ENCODE results near the gene GALNT12.

The GALNT12 gene

DNA sequence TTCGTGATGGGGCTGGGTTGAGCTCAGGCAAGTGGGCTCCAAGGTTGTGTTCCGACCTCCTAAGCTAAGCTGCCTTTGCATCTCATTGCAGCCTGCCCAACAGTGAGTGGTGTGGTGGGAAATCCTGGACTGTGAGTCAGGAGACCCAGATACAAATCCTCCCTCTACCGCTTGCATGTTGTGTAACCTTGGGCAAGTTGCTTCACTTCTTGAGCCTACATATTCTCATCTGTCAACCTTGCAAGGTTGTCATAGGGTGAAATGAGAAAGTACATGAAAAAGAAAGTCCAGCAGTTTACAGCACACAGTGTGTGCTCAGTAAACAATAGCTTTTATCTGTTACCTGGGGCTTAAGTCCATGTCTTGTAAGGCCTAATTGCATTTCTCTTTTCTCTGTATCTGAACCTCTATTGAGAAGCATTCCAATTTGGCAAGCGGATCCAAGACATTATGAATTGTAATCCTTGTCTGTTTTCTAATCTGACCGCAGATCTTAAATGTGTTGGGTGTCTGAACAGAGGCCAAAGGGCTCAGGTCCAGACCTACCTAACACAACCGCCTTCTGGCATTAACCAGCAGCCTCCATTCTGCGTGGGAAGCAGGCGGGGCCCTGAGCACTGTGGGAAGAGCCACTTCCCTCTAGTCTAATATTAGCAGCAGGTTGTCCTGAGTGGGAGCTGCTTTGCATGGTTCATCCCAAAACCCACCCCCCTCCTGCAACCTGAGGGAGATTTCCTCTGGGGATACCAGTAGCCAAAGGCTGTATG is 1.8 kb upstream of the GALNT12 start:
- no peak for DNase-seq

DNA sequence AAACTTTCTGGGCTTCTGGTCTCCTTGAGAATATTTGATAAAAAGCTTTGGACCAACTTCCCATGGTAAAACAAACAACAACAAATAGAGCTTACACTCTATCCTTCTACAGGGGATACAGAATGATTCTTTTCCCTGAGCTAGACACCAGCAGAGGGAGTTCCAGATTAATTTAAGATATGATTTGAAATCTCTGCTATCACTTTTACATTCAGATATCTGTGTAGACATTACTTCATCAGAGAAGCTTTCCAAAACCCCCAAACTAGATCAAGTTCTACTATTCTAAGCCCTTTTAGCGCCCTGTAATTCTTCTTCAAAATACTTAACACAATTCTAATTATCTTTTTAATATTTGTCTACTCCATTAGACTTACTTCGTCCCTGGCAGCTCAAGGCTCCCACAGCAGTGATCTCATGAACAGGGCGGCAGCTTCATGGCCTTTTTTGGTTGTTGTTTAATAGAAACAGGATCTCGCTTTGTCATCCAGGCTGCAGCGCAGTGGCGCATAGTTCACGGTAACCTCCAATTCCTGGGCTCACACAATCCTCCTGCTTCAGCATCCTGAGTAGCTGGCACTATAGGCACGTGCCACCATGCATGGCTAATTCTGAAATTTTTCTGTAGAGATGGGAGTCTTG is 955 bp upstream of the GALNT12 start:
- no peak for DNase-seq

DNA sequence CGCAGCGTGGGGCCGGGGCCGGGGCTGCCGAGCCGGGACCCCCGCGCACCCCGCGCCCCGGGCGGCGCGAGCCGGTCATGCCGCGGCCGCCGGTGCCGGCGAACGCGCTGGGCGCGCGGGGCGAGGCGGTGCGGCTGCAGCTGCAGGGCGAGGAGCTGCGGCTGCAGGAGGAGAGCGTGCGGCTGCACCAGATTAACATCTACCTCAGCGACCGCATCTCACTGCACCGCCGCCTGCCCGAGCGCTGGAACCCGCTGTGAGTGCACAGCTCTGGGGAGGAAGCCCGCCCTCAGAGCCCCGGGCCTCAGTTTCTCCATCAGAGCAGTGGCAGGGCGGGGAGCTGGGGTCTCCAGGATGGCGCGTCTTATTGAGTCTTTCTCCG is 335 bp downstream of the GALNT12 start:
- DNase-seq: no peak

DNA sequence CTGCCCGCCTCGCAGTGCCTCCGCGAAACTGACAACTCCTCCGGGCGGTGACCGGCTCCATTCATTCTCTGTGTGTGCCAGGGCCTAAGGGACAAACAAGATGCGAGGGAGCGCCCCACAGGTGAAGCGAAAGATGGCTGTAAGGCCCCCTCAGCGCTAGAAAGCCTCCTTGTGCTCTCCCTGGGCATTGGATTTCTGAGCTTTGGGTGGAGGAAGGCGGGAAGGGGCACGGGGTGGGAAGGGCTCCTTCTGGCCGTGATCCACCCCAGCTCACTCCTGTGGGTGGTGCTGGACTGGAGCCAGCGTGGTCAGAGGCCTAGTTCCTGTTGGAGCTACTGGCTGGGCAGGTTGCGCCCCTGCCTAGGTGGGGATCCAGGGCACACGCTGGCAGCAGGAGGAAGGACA is 943 bp downstream of the GALNT12 start:
- DNase-seq: no peak

DNA sequence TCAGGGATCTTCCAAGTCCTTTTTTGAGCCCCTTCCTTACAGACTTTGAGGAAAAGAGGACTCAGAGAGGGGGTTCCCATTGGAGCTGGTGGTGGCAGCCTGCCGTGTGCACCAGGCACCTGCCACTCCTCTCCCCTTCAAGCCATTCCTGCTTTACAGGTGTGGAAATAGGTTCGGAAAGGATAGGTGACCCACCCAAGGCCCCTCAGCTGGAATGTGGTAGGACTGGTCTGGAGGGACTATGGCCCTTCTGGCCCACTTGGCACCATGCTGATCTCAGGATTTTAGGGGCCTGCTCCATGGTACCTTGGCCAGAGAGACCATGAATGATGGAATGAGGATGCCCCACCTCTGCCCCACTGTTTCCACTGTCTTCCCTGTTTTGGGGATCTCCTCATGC is 1.4 kb downstream of the GALNT12 start:
- no peak for DNase-seq

DNA sequence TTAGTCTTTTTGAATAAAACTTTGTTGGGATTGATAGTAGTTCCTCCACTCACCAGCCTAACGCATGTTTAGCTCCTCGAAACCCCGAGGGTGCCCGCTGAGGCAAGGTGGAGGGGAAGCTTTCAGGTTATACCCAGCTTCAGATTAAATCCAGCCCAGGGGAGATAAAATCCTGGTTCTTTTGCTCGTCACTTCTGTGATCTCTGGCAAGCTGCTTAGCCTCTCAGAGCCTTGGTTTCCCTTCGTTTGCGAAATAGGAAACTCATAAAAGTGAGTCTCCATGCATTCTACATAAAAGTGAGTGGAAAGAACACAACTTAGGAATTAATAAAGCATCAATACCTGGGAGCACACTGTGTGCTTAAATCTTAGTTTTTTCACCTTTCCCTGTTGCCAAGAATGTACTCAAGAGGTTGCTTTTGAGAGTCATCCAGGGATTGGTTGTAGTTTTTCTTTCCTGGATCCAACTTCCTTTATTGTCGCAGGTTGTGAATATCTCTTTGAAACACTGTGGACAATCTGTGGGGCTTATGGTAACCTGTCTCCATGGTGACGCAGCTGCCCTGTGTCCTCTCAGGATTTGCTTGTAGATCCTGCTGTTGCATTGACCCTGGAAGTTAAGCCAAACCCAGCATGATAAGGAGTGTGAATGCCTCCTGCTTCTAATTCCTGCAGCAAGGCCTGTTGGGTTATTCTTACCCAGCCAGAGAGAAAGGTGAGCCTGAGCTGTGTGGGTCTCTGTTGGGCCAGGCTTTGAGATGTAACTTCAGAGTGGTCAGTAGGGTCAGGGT is 2.0 kb downstream of the GALNT12 start:
- DNase-seq: no peak

DNA sequence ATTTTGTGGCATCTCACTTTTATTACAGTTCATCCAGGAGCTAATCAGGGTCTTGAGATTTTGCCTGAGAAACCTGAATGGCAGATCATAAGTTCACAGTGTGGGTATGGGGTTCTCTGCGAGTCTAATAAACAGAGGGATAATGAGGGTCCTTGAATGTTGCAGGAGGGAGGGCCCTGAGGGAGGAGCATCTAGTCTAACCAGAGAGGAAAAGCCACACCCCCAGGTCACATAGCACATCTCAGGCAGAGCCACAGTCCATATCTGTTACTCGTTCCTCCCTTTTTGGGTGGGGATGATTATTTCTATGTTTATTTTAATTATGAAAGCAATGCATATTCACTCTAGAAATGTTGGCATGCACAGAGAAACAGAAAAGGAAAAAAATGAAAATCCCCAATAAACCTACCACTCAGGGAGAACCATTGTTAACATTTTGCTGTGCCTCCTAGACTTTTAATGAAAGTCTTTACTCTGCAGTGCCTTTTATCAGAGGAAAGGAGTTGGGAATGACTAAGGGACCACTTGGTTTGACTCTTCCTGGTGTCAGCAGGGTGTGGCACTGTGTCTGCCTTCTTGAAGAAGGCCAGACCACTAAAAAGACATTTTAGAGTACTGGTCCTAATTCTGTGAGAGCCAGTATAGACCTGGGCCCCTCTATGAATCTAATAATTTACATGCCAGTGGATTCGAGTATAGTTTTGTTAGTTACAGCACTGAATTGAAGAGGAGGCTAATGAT is 2.8 kb downstream of the GALNT12 start:
- DNase-seq: no peak

DNA sequence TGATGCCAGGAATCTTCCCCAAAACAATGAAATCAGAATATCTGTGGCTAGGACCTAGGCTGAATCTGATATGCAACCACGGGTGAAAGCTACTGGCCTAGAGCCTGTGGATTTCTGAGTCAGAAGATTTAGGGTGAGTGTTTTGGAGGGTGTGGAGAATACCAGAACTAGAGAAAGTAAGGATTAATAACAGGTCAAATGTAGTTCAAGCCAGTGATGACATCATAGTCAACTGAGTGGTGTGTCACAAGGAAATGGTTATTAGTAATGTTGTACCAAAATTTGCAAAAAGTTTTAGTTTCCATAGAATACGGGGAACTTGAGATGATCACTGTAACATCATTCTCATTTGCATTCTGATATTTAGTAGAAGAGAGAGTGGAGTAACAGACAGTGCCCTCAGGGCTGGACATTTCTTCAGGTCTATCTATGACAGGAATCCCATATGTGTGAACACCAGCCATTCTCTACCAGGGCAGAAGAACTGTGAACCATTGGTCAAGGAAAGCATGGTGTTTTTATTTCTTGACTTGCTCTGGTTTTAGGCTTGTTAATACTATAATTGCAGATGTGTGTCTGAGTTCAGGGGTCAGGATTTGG is 3.7 kb downstream of the GALNT12 start:
- DNase-seq: no peak

DNA sequence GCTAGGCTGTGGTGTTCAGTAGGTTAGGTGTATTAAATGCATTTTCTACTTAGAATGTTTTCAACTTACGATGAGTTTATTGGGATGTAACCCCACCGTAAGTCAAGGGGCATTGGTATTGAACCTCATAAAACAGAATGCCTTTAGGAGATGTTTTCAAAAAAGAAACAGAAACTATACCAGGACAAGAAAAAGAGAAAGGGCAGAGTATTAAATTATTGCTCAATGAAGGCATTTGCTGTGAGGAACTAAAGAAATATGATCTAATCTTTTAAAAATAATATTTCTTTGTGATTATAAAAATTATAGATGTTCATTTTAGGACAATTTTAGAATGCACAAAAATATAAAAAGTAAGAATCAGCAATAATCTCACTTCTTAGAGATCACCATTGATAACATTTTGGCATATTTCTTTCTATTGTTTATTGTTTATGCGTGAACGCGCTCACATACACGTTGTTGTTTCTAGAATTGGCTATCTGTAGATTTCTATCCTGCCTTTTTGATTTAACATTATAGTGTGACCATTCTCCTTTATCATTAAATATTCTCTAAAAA is 8.0 kb downstream of the GALNT12 start:
- DNase-seq: no peak

DNA sequence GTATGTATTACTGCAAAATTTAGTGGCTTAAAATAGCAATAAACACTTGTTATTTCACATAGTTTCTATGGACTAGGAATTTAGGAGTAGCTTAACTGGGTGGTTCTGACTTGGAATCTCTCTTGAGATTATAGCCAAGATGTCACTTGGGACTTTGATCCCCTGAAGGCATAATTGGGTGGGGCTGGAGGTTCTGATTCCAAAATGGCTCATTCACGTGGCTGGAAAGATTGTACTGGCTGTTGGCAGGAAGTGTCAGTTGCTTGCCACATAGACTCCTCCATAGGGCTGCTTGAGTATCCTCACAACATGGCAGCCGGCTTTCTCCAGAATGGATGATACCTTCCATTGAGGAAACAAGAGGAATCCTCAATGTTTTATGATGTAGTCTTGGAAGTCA is 11.3 kb downstream of the GALNT12 start:
- no peak for DNase-seq

DNA sequence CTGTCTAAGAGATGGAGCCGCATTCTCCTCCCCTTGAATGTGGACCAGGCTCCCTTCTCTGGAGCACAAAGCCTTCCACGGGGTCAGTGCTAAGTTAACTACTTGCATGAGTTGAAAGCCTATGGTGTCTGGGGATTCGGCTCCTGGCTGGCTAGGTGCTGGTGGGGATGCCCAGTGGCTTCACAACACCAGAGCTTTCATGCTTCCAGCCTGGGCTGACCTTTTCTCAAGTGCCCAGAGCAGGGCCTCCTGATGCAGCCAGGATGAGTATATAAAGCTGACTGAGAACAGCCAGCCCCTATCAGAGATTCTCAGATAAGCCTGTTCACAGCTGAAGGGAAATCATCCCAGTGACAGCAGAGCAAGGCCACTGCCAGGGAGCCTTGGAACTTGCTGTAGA is 11.8 kb downstream of the GALNT12 start:
- no peak for DNase-seq

DNA sequence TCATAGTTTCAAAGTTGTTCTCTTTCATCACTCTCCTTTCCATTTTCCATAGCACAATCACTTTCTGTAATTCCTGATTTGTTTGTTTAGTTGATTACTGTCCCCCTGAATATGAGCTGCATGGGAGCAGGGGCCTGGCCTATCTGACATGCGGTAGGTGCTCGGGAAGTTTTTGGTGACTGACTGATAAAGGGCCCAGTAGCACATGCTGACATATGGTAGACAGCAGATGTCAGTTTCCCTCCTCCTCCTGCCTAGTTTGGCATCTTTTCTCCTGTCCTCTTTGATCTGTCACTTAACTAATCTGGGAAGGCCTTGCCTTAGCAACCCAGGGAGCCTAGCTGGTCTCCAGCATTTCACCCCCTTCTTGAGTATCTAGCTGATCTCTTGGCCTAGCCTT is 14.4 kb downstream of the GALNT12 start:
- no peak for DNase-seq

DNA sequence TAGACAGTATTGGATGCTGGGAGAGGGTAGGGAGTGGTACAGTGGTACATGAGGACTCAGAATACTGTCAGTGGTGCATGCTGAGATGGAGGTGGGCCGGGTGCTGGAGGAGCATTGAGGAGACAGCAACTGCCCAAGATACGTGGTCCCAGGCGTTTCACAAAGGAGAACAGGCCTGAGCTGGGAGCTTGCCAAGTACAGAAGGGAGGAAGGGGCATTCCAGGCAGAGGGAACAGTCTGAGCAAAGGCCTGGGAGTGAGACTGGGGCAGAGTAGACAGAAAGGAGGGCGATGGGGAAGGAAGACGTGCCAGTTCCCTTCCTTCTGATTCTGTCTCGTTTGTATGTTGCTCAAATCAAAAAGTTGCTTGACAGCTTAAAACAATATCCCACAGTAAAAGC is 15.2 kb downstream of the GALNT12 start:
- no peak for DNase-seq

DNA sequence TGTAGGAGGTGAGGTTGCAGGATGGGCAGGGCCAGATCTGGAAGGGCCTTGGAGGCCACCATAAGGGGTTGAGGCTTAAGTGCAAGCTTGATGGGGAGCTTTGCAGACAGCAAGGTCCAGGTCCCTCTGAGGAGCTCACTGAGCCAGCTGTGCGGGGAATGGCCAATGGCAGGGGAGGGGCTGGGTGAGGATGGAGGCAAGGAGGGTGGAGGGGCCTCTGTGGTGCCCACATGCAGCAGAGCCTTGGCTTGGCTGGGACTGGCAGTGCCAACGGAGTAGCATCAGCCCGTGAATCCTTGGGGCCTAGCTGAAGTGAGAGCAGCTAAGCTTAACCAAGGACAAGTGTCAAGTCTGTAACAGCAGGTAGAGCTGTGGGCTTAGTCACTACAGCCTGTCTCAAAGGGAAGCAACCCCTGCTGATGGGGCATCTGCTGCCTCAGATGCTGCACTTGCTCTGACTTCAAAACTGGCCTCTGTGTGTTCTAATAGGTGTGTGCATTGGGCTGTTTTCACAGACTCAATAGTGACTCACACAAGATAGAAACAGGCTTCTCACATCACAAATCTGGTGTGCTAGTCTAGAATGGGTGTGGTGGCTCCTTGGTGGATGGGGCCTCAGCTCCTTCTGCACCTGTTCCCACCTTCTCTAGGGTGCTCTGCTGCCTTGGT is 16.3 kb downstream of the GALNT12 start:
- no peak for DNase-seq

DNA sequence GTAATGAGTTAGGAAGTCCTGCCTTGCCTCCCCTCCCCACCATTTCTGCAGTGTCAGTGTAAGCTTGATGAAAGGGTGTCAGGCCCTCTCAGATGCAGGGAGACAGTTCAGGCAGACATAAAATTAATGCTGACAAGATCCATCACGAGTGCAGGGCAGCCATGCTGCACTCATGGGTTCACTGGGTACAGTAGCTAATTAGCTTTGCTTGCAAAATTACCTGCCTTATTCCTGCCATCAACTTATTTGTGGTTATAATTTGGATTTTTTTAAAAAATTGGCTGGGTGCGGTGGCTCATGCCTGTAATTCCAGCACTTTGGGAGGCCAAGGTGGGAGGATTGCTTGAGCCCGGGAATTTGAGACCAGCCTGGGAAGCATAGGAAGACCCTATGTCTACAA is 17.9 kb downstream of the GALNT12 start:
- no peak for DNase-seq

DNA sequence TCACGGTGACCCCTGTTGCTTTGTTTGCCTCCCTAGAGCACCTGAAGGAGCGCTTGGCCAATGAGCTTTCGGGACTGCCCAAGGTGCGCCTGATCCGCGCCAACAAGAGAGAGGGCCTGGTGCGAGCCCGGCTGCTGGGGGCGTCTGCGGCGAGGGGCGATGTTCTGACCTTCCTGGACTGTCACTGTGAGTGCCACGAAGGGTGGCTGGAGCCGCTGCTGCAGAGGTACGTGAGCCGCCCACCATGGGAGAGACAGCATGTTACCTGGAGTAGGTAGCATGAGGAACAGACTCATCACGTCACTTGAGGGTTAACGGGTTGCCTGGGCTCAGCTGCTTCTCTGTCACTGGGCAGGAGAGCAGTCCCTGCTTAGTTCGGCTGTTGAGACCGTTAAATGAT is 19.2 kb downstream of the GALNT12 start:
- no peak for DNase-seq

DNA sequence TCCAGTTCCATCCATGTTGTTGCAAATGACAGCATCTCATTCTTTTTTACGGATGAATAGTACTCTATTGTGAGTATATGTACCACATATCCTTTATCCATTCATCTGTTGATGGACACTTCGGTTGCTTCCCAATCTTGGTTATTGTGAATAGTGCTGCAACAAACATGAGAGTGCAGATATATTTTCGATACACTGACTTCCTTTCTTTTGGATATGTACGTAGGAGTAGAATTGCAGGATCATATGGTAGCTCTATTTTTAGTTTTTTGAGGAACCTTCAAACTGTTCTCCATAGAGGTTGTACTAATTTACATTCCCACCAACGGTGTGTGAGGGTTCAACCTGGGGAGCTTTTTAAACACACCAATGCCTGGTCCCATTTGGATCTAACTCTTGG is 22.3 kb downstream of the GALNT12 start:
- DNase-seq: no peak

DNA sequence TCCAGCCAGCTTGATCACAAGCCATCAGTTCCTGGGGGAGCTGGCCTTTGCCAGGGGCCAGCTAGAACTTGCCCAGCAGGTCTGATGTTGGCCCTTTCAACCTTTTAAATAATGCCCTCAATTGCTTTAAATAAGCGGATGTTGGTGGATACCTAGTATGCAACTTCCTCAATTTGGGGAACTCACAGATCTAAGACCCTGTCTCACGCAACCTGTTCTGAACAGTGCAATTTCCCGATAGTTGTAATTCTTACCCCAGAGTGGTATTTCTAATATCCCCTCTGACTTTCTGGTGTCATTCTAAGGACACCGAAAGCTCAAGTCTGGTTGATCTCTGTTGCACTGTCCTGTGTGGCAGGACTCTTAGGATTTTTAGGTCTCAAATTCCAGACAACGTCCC is 23.1 kb downstream of the GALNT12 start:
- DNase-seq: no peak

DNA sequence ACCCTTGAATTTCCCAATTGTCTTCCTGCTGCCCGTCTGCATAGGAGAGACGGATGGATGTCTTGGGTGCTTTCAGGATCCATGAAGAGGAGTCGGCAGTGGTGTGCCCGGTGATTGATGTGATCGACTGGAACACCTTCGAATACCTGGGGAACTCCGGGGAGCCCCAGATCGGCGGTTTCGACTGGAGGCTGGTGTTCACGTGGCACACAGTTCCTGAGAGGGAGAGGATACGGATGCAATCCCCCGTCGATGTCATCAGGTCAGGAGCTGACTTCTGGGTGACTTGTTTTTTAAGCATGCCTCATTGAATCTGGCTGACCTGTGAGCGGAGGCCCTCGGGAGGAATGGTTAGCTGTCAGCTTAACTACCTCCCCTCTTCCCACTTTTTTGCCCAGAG is 24.2 kb downstream of the GALNT12 start:
- no peak for DNase-seq

DNA sequence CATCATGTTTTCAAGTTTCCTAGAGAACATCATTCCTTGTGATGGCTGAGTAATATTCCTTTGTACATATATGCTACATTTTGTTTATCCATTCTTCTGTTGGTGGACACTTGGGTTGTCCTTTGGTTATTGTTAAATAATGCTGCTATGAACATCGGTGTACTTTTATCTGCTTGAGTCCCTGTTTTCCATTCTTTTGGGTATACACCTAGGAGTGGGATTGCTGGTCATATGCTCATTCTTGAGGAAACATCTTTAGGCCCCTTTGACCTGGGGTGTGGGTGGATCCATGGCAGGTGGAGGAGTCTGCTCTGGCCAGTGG is 25.3 kb downstream of the GALNT12 start:
- DNase-seq: no peak

DNA sequence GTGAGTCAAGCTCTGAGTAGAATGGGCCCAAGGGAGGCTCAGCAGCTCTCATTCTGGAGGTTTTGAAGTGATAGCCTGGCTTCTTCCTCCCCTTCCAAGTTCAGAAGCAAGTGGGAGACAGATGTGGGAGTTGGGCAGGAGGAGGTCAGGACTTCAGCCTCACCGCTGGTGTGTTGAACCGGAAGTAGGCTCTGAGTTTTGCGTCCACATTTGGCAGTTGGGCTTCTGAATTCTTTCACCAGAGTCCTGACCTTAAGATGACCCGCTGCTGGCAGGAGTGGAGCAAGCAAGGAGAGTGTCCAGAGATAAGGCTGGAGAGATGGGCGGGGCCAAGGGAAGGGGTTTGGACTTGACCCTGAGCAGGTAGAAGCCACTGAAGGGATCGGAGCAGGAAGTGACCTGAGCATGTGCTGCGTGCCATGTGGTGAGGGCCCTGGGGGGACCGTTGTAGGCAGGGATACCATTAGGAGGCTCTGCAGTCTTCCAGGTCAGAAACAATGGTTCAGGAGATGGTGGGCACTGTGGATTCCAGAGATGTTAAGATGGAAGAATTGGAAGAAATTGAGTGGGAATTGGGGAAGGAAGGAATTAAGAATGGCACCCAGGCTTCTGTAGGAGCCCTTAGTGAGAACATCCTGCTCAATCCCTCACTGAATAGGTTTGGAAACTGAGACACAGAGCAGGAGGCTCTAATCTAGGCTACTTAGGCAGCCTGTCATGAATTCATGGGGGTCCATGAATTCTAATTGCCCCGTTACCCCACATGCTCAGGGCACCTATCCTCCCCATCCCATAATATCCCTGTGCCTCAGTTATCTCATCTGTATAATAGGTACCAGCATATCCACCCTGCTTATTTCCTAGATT is 25.9 kb downstream of the GALNT12 start:
- DNase-seq: no peak

Data from effector CD4-positive, alpha-beta T cell (primary cell).